HUES64 (cell line): ENCODE measurements around the gene TBC1D2.
"Not testable (repeated sequence)": the region's sequence is repeated elsewhere in the genome, so short reads cannot be mapped to it uniquely, and the experiment has no call there.

Experiments
- H3K27ac ChIP-seq: 2 replicates; pipeline ENCODE4 v1.7.0; 2013; ENCODE audit warnings: low read depth, low read length, inconsistent platforms
- H3K27me3 ChIP-seq: 2 replicates; pipeline ENCODE4 v1.6.1; 2013; ENCODE audit warnings: mild to moderate bottlenecking, low read length; ENCODE audit not compliant: insufficient read depth
- H3K36me3 ChIP-seq: 2 replicates; pipeline ENCODE4 v1.6.1; 2013; ENCODE audit warnings: mild to moderate bottlenecking, low read length; ENCODE audit not compliant: insufficient read depth
- H3K4me1 ChIP-seq: 2 replicates; pipeline ENCODE4 v1.6.1; 2013; ENCODE audit warnings: mild to moderate bottlenecking, low read length, moderate library complexity; ENCODE audit not compliant: insufficient read depth
- H3K4me3 ChIP-seq: 2 replicates; pipeline ENCODE4 v1.5.1; 2013; ENCODE audit warnings: mild to moderate bottlenecking, low read length, moderate library complexity
- H3K9ac ChIP-seq: 2 replicates; pipeline ENCODE4 v1.6.1; 2013; ENCODE audit warnings: mild to moderate bottlenecking, low read depth, low read length
- H3K9me3 ChIP-seq: 2 replicates; pipeline ENCODE4 v1.6.1; 2013; ENCODE audit warnings: low read depth, low read length; ENCODE audit not compliant: insufficient read depth
- WGBS: fragments of 150-250, 120-280 bp; methylation state at CpG from one replicate; pipeline ENCODE4 v1.1.7; 2013; ENCODE audit warnings: missing lambda C conversion rate; 5-methylcytosine and 5-hydroxymethylcytosine counted together

The TBC1D2 gene

DNA sequence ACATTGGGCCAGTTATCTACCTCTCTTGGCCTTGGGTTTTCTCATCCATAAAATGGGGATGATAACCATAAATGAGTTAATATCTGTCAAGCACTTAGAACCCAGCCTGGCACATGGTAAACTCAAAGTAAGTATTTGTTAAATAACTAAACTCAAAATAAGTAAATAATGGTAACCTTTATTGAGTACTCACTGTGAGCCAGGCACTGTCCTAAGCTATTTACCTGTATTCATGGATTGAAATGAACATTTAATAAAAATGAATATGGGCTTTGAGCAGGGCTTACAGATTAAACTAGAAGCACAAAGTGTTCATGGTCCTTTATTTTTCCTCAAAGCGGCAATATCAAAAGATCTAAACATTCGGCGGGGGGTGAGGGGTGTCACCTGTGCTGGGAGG, 79.7 kb downstream of the TBC1D2 start:
- no peak overlapping the region for H3K4me3 ChIP-seq
- no peak overlapping the region for H3K27ac ChIP-seq
- H3K9me3 ChIP-seq, result no peaks in the 10 kb centered on the region
- 100% methylated on average over 3 of the region's 3 CpGs for WGBS
- no peak overlapping the region for H3K9ac ChIP-seq
- H3K4me1 ChIP-seq, result peaks cover 27% of the 10 kb centered on the region
- no peaks in the 10 kb centered on the region for H3K27me3 ChIP-seq
- no peaks in the 10 kb centered on the region for H3K36me3 ChIP-seq

DNA sequence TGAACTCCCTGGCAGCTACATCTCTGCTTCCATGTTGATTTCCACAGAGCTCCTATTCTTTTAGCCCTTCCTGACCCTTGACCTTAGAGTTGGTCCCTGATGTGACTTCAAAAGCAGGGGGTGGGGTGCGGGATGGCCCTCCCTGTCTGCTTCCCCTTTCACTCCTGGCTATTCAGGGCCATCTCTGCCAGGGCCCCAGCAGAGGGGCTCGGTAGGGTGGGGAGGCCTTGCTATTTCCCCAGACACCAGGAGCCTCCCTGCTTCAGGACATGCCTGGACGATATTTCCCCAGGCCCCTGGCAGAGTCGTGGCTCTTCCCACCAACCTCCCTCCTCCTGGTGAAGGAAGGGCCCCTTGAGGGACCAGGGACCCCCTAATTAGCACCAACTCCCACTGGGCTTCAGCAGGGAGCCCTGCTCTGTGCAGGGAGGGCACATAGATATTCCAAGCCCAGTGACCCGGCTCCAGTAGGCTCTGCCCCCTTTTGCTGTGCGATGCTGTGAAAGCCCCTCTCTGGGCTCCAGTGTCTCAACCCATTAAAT, 80.3 kb downstream of the TBC1D2 start:
- Histone ChIP-seq H3K9ac (no peak overlapping the region), H3K4me1 (peaks cover 27% of the 10 kb centered on the region)

DNA sequence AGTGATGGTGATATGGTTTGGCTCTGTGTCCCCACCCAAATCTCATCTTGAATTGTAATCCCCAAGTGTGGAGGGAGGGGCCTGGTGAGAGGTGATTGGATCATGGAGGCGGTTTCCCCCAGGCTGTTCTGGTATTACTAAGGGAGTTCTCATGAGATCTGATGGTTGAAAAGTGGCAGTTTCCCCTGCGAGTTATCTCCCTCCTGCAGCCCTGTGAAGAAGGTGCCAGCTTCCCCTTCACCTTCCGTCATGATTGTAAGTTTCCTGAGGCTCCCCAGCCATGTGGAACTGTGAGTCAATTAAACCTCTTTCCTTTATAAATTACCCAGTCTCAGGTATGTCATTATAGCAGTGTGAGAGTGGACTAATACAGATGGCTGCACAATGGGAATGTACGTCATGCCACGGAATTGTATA, 80.9 kb downstream of the TBC1D2 start:
- not testable (repeated sequence) for H3K36me3 ChIP-seq, H3K9ac ChIP-seq, H3K27me3 ChIP-seq, H3K27ac ChIP-seq, H3K4me3 ChIP-seq, H3K9me3 ChIP-seq
- 88% methylated on average over 5 of the region's 5 CpGs for WGBS
- peaks cover 33% of the 10 kb centered on the region for H3K4me1 ChIP-seq

More for the DNA sequence above, 80.3 kb downstream of the TBC1D2 start:
- no peaks in the 10 kb centered on the region for H3K9me3 ChIP-seq
- no peak overlapping the region for H3K4me3 ChIP-seq
- no peaks in the 10 kb centered on the region for H3K36me3 ChIP-seq
- WGBS, result 61% methylated on average over 6 of the region's 6 CpGs
- no peaks in the 10 kb centered on the region for H3K27me3 ChIP-seq
- H3K27ac ChIP-seq, result peak overlapping the region; percentile 30; the same call in 1 of the 2 replicates

- H3K27ac ChIP-seq, result no peak overlapping the region
- peaks cover 45% of the 10 kb centered on the region for H3K4me1 ChIP-seq
- H3K9ac ChIP-seq, result no peak overlapping the region
- no peak overlapping the region for H3K4me3 ChIP-seq
- WGBS, result 89% methylated on average over 16 of the region's 16 CpGs
- H3K9me3 ChIP-seq, result no peaks in the 10 kb centered on the region
- H3K36me3 ChIP-seq, result no peaks in the 10 kb centered on the region
- no peaks in the 10 kb centered on the region for H3K27me3 ChIP-seq
Observed at GRCh38 chr9:98173181-98173580, 82.3 kb downstream of the TBC1D2 start.

DNA sequence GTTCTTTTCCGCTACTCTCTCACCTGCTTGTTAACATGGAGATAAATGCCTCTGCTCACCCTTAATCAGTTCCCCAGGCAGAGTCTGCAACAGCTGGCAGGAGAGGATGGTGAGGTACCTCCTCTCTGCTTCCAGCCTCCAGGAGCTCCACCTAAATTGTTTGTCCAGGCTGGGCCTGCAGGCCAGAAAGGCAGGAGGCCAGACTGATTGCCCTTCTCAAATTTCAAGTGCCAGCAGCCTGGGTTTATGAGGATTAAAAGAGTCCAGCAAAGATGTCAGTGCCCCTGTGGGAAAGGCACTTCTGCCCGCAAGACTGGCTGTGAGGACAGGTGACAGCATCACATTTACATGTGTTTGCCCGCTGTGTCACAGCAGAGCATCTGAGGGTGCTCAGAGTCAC, 82.8 kb downstream of the TBC1D2 start:
- H3K36me3 ChIP-seq, result no peaks in the 10 kb centered on the region
- H3K27ac ChIP-seq, result no peak overlapping the region
- H3K9me3 ChIP-seq, result no peaks in the 10 kb centered on the region
- 69% methylated on average over 3 of the region's 3 CpGs for WGBS
- no peak overlapping the region for H3K4me3 ChIP-seq
- H3K9ac ChIP-seq, result no peak overlapping the region
- no peaks in the 10 kb centered on the region for H3K27me3 ChIP-seq
- H3K4me1 ChIP-seq, result peaks cover 45% of the 10 kb centered on the region

- no peak overlapping the region for H3K27ac ChIP-seq
- 76% methylated on average over 16 of the region's 16 CpGs for WGBS
- no peak overlapping the region for H3K9ac ChIP-seq
Observed at GRCh38 chr9:98171176-98171925, 84.1 kb downstream of the TBC1D2 start.

DNA sequence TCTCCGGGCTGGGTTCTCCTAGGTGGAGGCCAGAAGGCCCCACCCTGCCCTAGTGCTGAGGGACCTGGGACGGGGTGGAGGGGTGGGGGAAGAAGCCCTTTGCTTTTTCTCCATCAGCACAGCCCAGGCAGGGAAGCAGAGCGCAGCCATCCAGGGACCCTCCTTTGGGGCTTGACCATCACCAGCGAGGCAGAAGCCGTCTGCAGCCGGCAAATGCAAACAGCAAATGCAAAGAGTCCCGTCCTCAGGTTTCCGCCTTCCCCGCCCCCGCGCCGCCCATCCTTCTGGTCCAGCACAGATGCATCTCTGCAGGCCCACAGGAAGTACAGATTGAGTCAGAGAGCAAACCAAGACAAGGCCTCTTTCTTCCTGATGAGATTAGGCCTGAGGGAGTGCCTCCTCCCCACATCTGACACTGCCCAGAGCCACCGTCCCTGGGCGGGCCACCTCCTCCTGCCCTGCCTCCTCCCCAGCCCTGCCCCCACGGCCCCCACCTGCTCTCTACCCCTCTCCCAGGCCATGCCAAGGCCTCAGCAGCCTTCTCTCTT, 86.4 kb downstream of the TBC1D2 start:
- 19% methylated on average over 15 of the region's 15 CpGs for WGBS
- Histone ChIP-seq H3K36me3 (no peaks in the 10 kb centered on the region), H3K27ac (no peak overlapping the region), H3K9ac (no peak overlapping the region), H3K4me3 (no peak overlapping the region), H3K27me3 (no peaks in the 10 kb centered on the region), H3K9me3 (no peaks in the 10 kb centered on the region), H3K4me1 (peaks cover 38% of the 10 kb centered on the region)

More at GRCh38 chr9:98171176-98171925, 84.1 kb downstream of the TBC1D2 start:
- Histone ChIP-seq H3K4me3 (no peak overlapping the region), H3K36me3 (no peaks in the 10 kb centered on the region), H3K9me3 (no peaks in the 10 kb centered on the region), H3K4me1 (peaks cover 45% of the 10 kb centered on the region), H3K27me3 (no peaks in the 10 kb centered on the region)

GRCh38 chr9:98168153-98168780, 87.2 kb downstream of the TBC1D2 start:
- 75% methylated on average over 3 of the region's 3 CpGs for WGBS
- H3K36me3 ChIP-seq, result no peaks in the 10 kb centered on the region
- no peaks in the 10 kb centered on the region for H3K27me3 ChIP-seq
- H3K4me1 ChIP-seq, result peaks cover 37% of the 10 kb centered on the region
- H3K27ac ChIP-seq, result no peak overlapping the region
- no peak overlapping the region for H3K4me3 ChIP-seq
- H3K9ac ChIP-seq, result no peak overlapping the region
- H3K9me3 ChIP-seq, result no peaks in the 10 kb centered on the region

GRCh38 chr9:98164912-98165311, 90.5 kb downstream of the TBC1D2 start:
- WGBS, result 89% methylated on average over 7 of the region's 7 CpGs
- H3K27me3 ChIP-seq, result no peaks in the 10 kb centered on the region
- H3K27ac ChIP-seq, result no peak overlapping the region
- no peak overlapping the region for H3K4me3 ChIP-seq
- H3K9me3 ChIP-seq, result no peaks in the 10 kb centered on the region
- no peak overlapping the region for H3K9ac ChIP-seq
- H3K36me3 ChIP-seq, result no peaks in the 10 kb centered on the region
- peaks cover 16% of the 10 kb centered on the region for H3K4me1 ChIP-seq

- H3K4me3 ChIP-seq, result no peak overlapping the region
- no peak overlapping the region for H3K27ac ChIP-seq
- no peaks in the 10 kb centered on the region for H3K9me3 ChIP-seq
- H3K36me3 ChIP-seq, result no peaks in the 10 kb centered on the region
- no peaks in the 10 kb centered on the region for H3K27me3 ChIP-seq
- 96% methylated on average over 12 of the region's 12 CpGs for WGBS
- no peaks in the 10 kb centered on the region for H3K4me1 ChIP-seq
- no peak overlapping the region for H3K9ac ChIP-seq
Observed at GRCh38 chr9:98162613-98163012, 92.8 kb downstream of the TBC1D2 start.

DNA sequence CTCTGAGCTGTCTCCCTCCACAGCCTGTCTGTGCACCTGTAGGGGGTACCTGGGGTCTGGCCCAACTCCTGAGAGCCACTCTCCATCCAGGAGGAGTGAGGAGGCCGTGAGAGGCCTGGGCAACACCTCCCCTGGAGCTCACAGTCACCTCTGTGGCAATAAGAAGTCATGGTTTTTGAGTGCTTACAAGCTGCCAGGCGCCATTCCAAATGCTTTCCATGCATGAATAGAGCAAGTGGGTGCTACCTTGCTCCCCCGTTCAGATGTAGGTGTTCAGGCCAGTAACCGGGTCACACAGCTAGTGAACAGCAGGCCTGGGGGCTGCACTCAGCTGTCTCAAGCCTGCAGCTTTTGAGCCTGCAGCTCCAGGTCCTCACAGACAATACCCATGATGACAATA, 93.6 kb downstream of the TBC1D2 start:
- Histone ChIP-seq H3K27ac (no peak overlapping the region), H3K36me3 (peaks cover 7% of the 10 kb centered on the region; the same call in 1 of the 2 replicates), H3K27me3 (no peaks in the 10 kb centered on the region), H3K4me1 (no peaks in the 10 kb centered on the region), H3K4me3 (no peak overlapping the region), H3K9me3 (no peaks in the 10 kb centered on the region), H3K9ac (no peak overlapping the region)
- 93% methylated on average over 4 of the region's 4 CpGs for WGBS
